ACC112 (cell line): Measurements from ENCODE around the gene KCNA3.

Experiments used
- H2AFZ ChIP-seq: fragments of 200-600 bp; sonication (generic); one replicate; pipeline ENCODE4 v1.6.0; 2017; ENCODE audit warnings: antibody characterized with exemption, low read length; ENCODE audit not compliant: unreplicated experiment
- H3K27ac ChIP-seq: fragments of 200-600 bp; sonication (generic); 2 replicates; pipeline ENCODE4 v1.5.1; 2014; ENCODE audit warnings: low read depth, mild to moderate bottlenecking, antibody characterized with exemption, low read length, moderate library complexity
- H3K27me3 ChIP-seq: fragments of 200-600 bp; sonication (generic); 2 replicates; pipeline ENCODE4 v1.6.1; 2014; ENCODE audit warnings: mild to moderate bottlenecking, antibody characterized with exemption, low read length, moderate library complexity, mixed read lengths; ENCODE audit not compliant: insufficient read depth
- H3K36me3 ChIP-seq: fragments of 200-600 bp; sonication (generic); 2 replicates; pipeline ENCODE4 v1.6.1; 2016; ENCODE audit warnings: mild to moderate bottlenecking, antibody characterized with exemption, low read length, moderate library complexity, mixed read lengths; ENCODE audit not compliant: insufficient read depth
- H3K4me1 ChIP-seq: fragments of 200-600 bp; sonication (generic); one replicate; pipeline ENCODE4 v1.6.1; 2016; ENCODE audit warnings: low read length, mixed read lengths; ENCODE audit not compliant: insufficient read depth, unreplicated experiment, control insufficient read depth
- H3K4me3 ChIP-seq: fragments of 200-600 bp; sonication (generic); 2 replicates; pipeline ENCODE4 v1.5.1; 2014; ENCODE audit warnings: mild to moderate bottlenecking, low read depth, low read length
- H3K79me2 ChIP-seq: fragments of 200-600 bp; sonication (generic); one replicate; pipeline ENCODE4 v1.6.0; 2016; ENCODE audit warnings: low read length; ENCODE audit not compliant: control insufficient read depth, unreplicated experiment, insufficient read depth

KCNA3 gene

DNA sequence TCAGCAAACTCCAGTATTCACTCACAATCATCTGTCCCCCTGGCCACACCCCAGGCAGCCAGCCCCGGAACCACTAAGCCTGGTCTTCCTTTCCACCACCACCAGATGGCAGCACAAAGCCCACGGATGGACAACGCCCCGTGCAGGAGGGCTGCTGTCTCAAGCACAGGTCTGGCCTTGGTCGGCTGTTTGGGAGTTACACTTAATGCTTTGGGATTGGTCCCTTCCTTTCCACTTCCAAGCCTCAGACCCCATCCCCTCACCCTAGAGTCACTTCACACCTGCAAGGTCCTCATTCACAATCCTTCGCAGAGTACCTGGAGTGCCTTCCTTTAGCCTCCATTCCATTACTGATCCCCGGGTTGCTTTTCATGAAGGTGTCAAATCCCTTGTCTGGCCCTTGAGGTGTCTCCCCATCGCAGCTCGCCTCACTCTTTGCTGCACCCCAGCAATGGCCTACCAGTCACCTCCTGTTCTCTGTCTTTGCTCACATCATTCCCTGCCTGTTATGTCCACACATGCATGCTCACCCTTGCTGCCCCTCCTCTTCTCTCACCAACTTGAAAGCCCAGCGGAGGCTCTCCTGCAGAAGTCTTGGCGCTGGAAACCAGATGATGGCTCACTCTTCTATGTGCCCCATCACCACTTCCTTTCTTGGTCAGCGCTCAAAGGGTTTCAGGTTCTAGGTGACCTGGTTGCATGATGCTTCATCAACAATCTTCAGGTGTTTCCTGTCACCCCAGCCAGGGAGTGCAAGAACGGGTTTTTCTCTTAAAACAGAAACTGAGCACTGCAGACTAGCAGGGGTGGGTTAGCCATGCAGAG lies 43.7 kb downstream of the KCNA3 start:
- H2AFZ ChIP-seq, result no peak overlapping the region
- H3K27me3 ChIP-seq, result peaks cover 33% of the 10 kb centered on the region
- H3K4me1 ChIP-seq, result no peaks in the 10 kb centered on the region
- H3K4me3 ChIP-seq, result no peak overlapping the region
- H3K27ac ChIP-seq, result no peak overlapping the region
- H3K36me3 ChIP-seq, result no peaks in the 10 kb centered on the region
- H3K79me2 ChIP-seq, result no peaks in the 10 kb centered on the region

DNA sequence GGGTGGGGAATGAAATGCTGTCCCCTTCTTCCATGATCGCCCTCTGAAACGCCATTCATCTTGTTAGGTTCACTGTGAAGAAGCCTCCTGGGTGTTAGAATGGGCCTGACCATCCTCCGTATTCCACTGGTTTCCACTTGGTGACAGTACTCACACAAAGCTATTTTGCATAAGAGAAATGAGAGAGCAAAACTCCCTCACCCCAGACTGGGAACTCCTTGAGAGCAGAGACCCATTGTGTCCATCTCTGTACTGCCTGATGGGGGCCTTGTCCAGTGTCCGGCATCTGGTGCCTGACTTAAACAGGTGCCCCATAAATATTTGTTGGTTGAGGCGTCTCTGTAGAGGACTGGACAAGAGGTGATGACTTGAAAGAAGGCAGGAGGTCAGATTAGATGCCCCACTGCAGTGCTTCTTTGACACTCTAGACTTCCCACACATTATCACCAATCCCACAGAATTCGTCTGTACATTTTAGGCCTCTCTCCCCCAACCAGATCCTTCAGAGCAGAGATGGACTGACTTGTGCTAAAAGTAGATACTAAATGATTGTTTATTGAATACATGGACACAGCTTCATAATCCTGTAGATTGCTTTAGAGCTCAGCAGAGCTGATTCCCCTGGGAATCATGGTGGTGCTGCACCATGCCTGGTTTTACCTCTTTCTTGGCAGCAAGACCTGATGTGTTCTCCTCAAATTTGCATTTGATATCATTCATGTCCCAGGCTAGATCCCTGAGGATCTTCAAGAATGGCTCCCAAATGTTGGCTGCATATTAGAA lies 46.2 kb downstream of the KCNA3 start:
- Histone ChIP-seq H3K4me1 (no peaks in the 10 kb centered on the region), H3K27ac (no peak overlapping the region), H3K36me3 (no peaks in the 10 kb centered on the region)

DNA sequence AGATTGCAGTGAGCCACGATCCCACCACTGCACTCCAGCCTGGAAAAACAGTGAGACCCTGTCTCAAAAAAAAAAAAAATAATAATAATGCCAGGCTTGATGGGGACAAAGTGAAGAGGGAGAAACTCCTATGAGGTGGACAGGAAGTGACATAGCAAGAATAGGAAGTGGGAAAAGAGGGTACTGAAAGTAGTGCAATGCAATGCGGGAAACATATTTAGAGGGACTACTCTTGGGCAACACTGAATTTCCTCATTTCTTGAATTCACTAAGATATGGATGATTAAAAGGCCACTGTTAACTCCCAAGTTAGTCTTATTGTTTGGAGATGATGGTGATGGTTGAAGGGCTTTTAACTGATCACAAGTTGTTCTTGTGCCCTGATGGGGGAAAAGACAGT lies 47.0 kb downstream of the KCNA3 start:
- no peak overlapping the region for H2AFZ ChIP-seq
- H3K4me1 ChIP-seq, result no peaks in the 10 kb centered on the region
- no peaks in the 10 kb centered on the region for H3K36me3 ChIP-seq
- no peaks in the 10 kb centered on the region for H3K79me2 ChIP-seq
- no peak overlapping the region for H3K27ac ChIP-seq
- peaks cover 56% of the 10 kb centered on the region for H3K27me3 ChIP-seq
- no peak overlapping the region for H3K4me3 ChIP-seq

More for the DNA sequence above, 46.2 kb downstream of the KCNA3 start:
- H3K79me2 ChIP-seq, result no peaks in the 10 kb centered on the region
- H2AFZ ChIP-seq, result no peak overlapping the region
- H3K27me3 ChIP-seq, result peaks cover 56% of the 10 kb centered on the region
- H3K4me3 ChIP-seq, result no peak overlapping the region

DNA sequence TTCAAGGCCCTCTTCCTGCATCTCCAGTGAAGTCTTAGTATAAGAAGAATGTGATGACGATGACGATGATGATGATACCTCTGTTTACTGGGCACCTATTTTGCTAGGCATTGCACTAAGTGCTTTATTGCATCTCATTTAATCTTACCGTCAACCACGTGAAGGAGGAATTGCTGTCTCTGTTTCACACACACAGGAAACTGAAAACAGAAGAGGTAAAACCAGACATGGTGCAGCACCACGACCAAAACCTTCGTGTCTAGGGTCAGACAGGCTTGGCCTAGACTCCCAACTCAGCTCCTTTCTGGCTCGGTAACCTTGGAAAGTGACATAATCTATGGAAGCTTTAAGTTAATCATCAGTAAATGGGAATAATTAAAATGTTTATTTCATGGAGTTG lies 47.9 kb downstream of the KCNA3 start:
- no peaks in the 10 kb centered on the region for H3K79me2 ChIP-seq
- no peak overlapping the region for H2AFZ ChIP-seq
- H3K4me3 ChIP-seq, result no peak overlapping the region
- H3K27ac ChIP-seq, result no peak overlapping the region
- H3K27me3 ChIP-seq, result peaks cover 62% of the 10 kb centered on the region
- H3K4me1 ChIP-seq, result no peaks in the 10 kb centered on the region
- H3K36me3 ChIP-seq, result no peaks in the 10 kb centered on the region
